ENCODE measurements around the gene MAGT1.

DNA sequence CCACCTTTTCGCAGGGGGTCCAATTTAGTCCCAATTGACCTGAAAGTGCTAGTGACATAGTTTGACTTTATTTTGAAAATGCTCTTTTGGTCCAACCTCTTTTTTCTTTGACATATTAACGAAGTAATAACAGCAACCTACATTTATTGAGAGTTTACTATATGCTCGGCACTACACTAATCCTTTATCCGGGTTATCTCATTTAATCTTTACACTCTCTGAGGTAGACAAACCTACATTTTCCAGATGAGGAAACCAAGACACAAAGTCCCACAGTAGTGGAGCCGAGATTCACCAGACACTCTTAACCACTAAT, 108.9 kb downstream of the MAGT1 start:
- no peak for TF ChIP-seq EZH2 (IDR thresholded peaks at IDR 0.05)
- TF ChIP-seq, protein P1, sequence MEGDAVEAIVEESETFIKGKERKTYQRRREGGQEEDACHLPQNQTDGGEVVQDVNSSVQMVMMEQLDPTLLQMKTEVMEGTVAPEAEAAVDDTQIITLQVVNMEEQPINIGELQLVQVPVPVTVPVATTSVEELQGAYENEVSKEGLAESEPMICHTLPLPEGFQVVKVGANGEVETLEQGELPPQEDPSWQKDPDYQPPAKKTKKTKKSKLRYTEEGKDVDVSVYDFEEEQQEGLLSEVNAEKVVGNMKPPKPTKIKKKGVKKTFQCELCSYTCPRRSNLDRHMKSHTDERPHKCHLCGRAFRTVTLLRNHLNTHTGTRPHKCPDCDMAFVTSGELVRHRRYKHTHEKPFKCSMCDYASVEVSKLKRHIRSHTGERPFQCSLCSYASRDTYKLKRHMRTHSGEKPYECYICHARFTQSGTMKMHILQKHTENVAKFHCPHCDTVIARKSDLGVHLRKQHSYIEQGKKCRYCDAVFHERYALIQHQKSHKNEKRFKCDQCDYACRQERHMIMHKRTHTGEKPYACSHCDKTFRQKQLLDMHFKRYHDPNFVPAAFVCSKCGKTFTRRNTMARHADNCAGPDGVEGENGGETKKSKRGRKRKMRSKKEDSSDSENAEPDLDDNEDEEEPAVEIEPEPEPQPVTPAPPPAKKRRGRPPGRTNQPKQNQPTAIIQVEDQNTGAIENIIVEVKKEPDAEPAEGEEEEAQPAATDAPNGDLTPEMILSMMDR (IDR thresholded peaks at IDR 0.05) = no peak
- TF ChIP-seq EZH2phosphoT487 (IDR thresholded peaks at IDR 0.05) = no peak
